Fibroblast of skin of right biceps (primary cell): Measurements from ENCODE around the gene RUFY3.
"Not testable (repeated sequence)": the region's sequence is repeated elsewhere in the genome, so short reads cannot be mapped to it uniquely, and the experiment has no call there.

ENCODE experiments used
- DNase-seq: peaks from one replicate; pipeline ENCODE4 v3.0.0-alpha.2; 2013

The RUFY3 gene

GRCh38 chr4:70721747-70722146, at the start of gene RUFY3:
Gene RUFY3 (plus strand): TSS chr4:70721964. CDS start chr4:70722574, 610 bp downstream.
- DNase-seq: peak; percentile 93

- DNase-seq: no peak
Measured at GRCh38 chr4:70674191-70674590, 47.6 kb upstream of the RUFY3 start.

GRCh38 chr4:70674731-70675130, 47.0 kb upstream of the RUFY3 start:
- DNase-seq: no peak

- DNase-seq: no peak
Measured at GRCh38 chr4:70676554-70677090, 45.1 kb upstream of the RUFY3 start.

GRCh38 chr4:70678383-70678999, 43.3 kb upstream of the RUFY3 start:
- no peak for DNase-seq

GRCh38 chr4:70680934-70681333, 40.8 kb upstream of the RUFY3 start:
- DNase-seq: no peak

GRCh38 chr4:70681704-70682103, 40.1 kb upstream of the RUFY3 start:
- DNase-seq: no peak

- DNase-seq: not testable (repeated sequence)
Measured at GRCh38 chr4:70682142-70682541, 39.6 kb upstream of the RUFY3 start.

- DNase-seq: no peak
Measured at GRCh38 chr4:70687392-70687791, 34.4 kb upstream of the RUFY3 start.

- peak; percentile 100 for DNase-seq
Measured at GRCh38 chr4:70687821-70688794, 33.7 kb upstream of the RUFY3 start, which contains the start of gene UTP3. Gene UTP3 (plus strand): TSS chr4:70688532. CDS start chr4:70688678, 146 bp downstream.

GRCh38 chr4:70688795-70689231, 33.0 kb upstream of the RUFY3 start:
- DNase-seq: no peak

- no peak for DNase-seq
Measured at GRCh38 chr4:70691661-70692060, 30.1 kb upstream of the RUFY3 start.

- not testable (repeated sequence) for DNase-seq
Measured at GRCh38 chr4:70694633-70695032, 27.1 kb upstream of the RUFY3 start.

GRCh38 chr4:70698435-70698834, 23.3 kb upstream of the RUFY3 start:
- not testable (repeated sequence) for DNase-seq

- no peak for DNase-seq
Measured at GRCh38 chr4:70700712-70701111, 21.1 kb upstream of the RUFY3 start.

- no peak for DNase-seq
Measured at GRCh38 chr4:70701271-70701670, 20.5 kb upstream of the RUFY3 start.

GRCh38 chr4:70702592-70702991, 19.2 kb upstream of the RUFY3 start:
- not testable (repeated sequence) for DNase-seq

GRCh38 chr4:70703619-70704214, 18.0 kb upstream of the RUFY3 start:
- peak; percentile 52 for DNase-seq

- DNase-seq: peak; percentile 79
Measured at GRCh38 chr4:70704215-70704930, 17.4 kb upstream of the RUFY3 start.

- DNase-seq: no peak
Measured at GRCh38 chr4:70704931-70705182, 16.9 kb upstream of the RUFY3 start.

GRCh38 chr4:70705183-70706043, 16.4 kb upstream of the RUFY3 start:
- DNase-seq: peak; percentile 71

GRCh38 chr4:70706044-70706461, 15.7 kb upstream of the RUFY3 start:
- no peak for DNase-seq
